ENCODE data around the gene E2F1.
A peak's percentile ranks its signal among the peaks of the same experiment; 100 is the strongest.

The E2F1 gene

DNA sequence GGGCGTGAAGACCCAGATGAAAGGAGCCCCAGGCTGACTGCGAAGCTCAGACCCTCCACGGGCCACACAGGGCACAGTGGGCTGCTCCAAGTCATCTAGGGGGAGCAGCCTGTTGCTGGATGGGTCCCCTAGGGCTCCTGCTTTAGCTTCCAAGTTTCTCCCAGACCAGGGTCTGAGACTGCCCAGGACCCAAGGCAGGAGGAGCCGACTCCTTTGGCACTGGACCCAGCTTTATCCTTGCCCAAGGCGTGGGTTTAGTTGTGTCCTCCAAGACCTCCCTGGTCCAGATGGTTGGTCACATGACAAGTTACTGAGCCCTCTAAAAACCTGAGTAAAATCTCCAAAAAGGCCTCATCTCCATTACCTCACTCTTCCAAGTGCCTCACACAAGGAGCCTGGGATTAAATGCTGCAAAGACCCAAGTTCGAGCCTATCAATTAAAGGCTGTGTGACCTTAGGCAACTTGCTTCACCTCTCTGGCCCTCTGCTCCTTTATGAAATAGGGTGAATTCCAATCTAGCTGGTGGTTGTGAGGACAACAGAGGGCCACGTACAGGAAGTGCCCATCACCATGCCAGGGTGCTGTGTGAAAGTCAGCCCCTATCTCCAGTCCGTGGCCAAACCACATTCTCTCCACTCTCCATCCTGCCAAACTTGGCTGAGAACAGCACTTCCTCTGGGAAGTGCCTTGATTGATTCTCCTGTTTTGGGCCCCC is 14.5 kb downstream of the E2F1 start:
- DNase-seq (ENCODE audit: low read depth in 2 of 2), result no peak

DNA sequence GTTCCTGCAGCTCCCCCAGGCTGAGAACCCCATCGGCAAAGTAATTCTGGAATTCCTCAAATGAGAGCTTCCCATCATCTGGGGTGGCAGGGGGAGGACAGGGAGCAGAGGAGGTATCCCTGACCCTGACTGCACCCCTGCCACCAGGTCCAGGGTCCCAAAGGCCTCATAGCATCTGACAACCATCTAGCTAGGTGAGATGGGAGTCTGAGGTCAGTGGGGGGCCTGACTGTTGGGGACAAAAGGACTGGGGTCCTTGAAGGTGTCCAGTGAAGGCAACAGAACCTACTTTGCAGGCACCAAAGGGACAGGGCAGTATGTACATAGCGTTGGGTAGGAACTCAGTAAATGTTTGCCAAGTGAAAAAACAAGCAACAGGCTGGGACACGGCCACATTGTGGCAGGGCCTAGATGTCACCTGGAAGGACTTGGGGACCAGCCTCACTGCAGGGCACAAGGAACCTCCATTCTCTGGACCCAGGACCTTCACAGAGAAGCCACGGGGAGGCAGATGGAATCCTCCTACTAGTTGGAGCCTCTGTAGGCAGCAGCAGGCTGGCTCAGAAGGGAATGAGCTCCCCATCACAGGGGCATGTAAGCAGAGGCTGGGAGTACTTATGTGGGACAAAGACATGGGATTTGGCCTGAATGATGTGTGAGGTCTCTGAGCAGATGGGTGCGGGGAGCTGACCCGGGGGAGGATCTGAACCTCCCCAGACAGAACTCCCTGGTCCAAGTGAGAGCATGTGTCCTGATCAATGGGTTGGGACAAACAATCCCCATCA is 15.3 kb downstream of the E2F1 start:
- DNase-seq (ENCODE audit: low read depth in 2 of 2), result no peak

DNA sequence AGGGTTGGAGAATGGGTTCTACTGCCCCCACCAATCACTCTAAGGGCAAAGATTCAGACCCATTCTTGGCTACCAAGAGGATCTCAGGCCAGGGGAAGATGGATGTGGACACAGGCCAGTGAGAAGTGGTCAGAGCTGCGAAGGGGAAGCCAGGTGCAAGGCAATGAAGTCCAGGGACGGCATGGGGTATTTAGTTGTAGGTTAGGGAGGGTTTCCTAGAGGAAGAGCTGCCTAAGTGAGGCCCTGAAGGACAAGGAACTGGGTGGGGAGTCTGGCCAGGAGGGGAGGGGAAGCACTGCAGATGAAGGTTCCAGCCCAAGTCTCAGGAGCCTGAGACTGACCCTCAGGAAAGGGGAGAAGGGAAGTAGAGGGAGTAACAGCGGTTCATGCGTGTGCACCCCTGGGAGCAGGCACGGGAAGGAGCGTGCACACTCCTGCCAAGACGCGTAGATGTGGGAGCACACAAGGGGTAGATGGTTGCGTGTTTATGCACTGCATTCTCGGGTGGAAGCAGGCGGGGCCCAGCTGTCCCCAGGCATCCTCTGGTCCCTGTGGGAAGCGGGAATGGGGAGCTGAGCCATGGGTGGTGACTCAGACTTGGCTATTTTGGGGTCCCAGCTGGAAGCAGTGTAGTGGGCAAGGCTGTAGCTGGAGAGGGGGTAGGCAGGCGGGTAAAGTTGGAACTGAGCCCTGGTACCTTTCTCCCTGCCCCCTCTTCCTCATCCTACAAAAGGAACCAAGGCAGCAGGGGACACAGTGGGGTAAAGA is 16.1 kb downstream of the E2F1 start:
- DNase-seq (ENCODE audit: low read depth in 2 of 2), result no peak

DNA sequence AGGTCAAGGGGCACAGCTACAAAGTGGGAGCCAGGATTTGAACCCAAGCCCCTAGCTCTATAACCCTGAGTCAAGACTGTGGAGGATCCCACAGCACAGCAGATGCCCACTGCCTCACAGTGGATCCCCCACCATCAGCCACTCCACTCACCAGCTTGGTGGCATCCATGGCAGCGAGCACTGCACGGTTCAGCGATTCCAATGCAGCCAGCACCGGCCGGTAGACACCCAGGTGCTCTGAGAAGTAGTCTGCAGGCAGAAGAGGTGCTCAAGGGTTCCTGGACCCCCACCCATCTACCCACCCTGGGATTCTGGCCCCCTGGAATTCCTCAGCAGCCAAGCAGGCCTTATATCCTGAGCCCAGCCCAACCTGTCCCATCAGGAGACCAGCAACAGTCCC is 17.0 kb downstream of the E2F1 start:
- no peak for DNase-seq (ENCODE audit: low read depth in 2 of 2)

DNA sequence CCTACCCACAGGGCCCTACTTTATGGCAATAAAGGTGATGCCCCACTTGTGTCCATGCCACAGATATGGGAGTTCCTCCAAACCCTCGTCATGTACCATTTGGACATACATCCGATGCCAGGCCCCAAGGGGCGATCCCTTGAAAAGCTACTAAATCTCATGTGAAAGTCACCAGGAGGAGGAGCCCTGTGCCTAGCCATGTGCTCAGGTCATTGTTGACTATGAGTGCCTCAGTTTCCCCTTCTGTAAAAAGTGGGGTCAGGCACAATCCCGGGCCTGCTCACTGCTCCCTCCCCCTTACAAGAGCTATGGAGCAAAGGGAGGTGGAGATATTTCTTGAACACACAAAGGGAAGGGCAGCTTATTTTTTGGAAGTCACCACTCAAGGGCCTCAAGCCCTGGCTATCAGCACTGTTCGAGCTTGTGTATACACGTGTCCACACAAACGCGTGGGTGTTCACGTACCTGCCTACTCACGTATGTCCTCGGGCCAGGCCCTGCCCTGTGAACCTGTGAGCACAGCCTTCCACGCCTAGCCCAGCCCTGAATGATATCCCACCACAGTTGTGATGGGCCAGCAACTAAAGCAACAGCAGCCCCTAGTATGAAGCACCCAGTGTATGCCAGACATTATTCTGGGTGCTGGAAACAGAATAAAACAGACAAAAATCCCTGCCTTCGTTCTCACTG is 17.6 kb downstream of the E2F1 start:
- DNase-seq (ENCODE audit: low read depth in 2 of 2), result no peak

DNA sequence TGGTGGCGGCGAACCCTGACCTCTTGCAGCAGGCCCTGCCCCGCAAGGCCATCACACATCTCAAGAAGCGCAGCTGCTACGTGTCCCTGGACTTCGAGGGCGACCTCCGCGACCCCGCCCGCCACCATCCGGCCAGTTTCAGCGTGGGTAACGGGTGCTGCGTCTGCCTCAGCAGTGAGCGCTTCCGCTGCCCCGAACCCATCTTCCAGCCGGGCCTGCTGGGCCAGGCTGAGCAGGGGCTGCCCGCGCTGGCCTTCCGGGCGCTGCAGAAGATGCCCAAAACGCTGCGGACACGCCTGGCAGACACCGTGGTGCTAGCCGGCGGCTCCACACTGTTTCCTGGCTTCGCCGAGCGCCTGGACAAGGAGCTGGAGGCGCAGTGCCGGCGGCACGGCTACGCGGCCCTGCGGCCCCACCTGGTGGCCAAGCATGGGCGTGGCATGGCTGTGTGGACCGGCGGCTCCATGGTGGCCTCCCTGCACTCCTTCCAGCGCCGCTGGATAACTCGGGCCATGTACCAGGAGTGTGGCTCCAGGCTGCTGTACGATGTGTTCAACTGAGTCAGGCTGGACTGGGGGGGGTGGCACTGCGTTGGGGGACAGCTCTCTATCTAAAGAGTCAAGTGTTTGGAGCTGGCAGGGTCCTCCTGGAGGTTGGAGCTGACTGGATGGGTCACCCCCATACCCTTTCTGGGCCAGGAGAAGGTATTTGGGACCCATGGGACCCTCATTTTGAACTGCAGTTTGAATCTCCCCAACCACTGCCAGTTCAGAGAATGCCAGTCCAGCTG is 18.3 kb downstream of the E2F1 start:
- DNase-seq (ENCODE audit: low read depth in 2 of 2), result peak; percentile 52 to 55

DNA sequence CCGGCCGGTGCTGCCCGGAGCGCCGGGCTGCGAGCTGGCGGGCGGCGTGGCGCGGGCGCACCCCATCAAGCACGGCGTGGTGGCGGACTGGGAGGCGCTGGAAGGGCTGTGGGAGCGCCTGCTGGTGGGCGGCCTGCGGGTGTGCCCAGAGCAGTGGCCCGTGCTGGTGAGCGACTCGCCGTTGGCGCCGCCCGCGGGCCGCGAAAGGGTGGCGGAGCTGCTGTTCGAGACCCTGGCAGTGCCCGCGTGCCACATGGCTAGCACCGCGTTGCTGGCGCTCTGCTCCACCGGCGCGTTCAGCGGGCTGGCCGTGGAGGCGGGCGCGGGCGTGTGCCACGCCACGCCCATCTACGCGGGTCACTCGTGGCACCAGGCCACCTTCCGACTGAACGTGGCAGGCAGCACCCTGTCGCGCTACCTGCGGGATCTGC is 18.9 kb downstream of the E2F1 start:
- no peak for DNase-seq (ENCODE audit: low read depth in 2 of 2)

DNA sequence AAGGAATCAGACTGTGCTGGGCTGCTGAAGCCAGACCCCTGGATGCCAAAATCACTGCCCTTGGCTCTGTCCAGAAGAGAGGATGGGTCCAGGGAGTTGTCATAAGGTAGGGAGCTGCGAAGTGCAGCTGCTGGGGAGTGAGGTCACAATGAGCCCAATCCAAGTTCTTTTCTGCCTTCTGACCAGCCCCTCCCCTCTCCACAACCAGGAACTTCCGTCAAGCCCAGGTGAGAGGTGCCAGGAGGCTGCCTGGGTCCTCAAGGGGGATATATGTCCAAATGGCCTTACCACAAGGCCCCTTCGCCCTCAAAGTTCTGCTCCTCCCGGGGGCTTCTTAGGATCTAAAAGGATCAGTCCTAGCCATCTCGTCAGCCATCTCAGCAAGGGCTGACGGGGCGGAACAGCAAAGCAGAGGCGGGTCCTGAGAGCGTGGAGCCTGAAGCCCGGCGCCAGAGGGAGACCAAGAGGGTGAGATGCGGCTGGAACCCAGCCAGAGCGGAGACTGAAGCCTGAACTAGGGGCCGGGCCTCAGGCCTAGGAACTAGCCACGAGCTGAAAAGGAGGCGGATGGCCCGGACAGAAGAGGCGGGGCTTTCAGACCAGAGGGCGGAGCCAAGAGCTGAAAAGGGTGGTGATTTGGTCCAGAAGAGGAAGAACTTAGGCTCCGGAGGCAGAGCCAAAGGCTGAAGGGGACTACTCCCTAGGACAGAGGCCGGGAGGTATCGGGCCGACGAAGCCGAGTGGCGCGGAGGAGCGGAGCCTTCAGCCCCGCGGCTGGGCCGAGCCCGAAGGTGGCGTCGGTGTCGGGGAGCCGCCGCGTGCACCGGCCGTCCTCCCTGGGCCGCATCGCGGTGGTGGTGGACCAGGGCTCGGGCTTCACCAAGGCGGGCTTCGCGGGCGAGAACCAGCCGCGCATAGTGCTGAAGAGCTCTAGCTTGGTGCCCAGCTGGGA is 19.6 kb downstream of the E2F1 start, which contains the start of gene ACTL10:
ACTL10 (plus strand) TSS at position 651 of the 952 bp plus-strand sequence. CDS start 555 bp downstream, outside the sequence.
- peak; percentile 64 to 68 for DNase-seq (ENCODE audit: low read depth in 2 of 2)

DNA sequence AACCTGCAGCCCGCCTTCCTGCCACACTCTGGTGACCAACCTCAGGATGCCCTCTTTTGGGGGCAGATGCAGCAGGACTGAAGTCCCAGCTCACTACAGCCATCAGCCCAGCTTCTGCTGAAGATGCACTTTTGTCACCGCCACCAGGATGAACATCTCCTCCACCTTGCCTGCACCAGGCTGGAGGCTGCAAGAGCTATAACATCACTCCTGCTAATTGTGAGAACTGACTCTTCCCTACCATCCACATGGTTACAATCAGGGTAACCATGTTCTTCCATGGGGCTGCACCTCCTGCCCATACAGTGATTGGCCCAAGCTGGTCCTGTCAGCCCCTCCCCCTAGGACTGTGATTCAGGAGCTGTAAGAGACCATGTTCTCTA is 21.4 kb downstream of the E2F1 start:
- DNase-seq (ENCODE audit: low read depth in 2 of 2), result no peak

DNA sequence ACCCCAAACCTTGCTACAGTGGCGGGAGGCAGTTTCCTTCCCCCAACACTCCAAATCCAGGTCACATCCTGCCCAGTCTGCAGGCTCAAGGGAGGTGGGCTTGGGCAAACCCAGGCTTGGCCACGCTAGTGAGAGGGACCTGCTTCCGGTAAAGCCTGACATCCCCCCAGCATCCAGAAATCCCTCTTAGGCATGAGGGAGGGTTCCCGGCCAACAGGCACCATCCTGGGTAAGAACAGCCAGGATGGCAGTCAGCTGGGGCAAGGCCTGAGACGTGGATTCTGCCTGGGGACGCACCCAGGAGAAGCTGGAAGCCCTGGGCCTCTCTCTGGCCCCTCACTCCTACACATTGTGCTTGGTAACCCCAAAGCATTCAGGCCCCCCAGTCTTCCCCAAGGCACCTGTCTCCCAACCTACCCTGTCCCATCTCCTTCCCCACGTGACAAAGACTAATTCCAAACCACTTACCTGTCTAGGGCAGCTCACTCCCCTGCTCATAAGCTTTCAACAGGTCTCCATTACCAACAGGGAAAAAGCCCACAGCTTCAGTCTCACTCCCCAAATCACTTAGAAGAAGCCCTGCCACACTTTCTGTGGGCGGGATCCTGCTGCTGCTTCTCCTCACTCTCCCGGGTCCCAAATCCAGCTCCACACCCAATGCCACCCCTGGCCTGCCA is 22.0 kb downstream of the E2F1 start:
- DNase-seq (ENCODE audit: low read depth in 2 of 2), result no peak

DNA sequence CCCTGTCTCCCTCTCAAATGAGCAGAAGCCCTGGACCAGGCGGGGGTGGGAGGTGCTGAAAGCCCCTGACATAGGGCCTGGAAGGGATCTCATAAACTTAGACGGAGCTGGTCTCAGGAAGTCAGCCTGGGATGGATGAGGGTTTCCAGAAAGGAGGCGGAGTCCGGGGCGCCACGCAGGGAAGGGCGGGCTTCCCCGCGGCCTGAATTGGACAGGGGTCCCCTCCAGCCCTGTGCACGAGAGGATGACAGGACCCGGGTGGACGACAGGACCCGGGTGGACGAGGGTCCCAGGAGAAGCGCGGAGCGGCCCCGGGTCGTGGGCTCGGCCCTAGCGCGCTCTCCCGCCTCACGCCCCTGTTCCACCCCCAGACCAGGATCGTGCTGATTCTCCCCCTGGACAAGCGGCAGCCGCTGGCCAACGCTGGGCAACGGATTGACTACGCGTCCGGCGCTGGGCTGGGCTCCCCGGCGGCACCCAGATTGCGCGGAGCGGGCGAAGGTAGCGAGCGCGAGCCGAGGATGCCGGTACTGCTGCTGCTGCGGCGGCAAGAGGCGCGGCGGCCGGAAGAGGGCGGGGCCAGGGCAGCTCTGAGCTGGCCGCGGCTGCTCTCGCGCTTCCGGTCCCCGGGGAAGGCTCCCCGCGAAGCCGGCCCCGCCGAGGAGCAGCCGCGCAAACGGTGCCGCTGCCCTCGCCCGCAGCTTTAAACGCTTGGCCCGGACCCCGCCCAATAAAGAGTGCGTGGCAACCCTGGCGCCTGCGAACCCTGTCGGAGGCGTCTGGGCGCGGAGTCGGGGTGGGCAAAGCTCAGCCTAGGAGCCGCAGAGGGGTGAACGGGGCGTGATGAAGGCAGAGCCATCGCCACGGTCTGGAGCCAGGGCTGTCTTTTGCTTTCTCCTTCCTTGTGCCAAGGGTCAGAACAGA is 22.8 kb downstream of the E2F1 start:
- peak; percentile 64 to 66 for DNase-seq (ENCODE audit: low read depth in 2 of 2)

DNA sequence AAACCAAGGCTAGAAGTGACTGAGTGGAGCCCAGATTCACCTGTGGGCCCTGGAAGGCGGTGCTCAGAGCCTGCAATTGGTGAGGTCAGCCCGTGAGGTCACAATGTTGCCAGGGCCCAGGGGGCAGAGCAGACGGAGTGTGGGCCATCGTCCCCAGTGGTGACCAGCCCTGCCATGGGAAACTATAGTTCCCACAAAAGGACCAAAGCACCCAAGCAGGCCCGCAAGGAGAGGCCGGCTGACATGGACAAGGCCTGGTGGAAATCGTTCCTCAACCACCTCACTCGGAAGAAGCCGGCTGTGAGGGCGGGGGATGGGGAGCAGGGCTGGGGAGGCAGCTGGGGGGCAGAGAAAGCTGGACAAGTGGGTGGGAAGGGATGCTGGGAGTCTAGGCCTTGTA is 24.0 kb downstream of the E2F1 start, which contains the start of gene C20orf144:
C20orf144 (plus strand) TSS at position 156 of the 400 bp plus-strand sequence; CDS start at position 175, 19 bp downstream.
- no peak for DNase-seq (ENCODE audit: low read depth in 2 of 2)

DNA sequence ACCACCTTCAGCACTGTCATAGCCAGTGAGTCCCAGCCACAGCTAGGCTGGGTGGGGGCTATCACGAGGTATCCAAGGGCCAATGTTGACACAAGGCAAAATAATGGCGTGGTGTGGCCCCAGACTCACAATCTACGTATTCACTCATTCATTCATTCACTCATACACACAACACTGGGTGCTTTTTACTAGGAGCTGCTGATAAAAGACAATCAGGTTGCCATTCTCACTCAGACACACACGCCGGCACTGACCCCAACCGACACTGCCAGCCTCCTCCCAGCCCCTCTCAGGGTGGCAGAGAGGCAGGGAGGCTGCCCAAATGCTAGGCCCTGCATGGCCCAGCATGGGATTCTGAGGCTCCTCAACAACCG is 25.5 kb downstream of the E2F1 start:
- no peak for DNase-seq (ENCODE audit: low read depth in 2 of 2)

DNA sequence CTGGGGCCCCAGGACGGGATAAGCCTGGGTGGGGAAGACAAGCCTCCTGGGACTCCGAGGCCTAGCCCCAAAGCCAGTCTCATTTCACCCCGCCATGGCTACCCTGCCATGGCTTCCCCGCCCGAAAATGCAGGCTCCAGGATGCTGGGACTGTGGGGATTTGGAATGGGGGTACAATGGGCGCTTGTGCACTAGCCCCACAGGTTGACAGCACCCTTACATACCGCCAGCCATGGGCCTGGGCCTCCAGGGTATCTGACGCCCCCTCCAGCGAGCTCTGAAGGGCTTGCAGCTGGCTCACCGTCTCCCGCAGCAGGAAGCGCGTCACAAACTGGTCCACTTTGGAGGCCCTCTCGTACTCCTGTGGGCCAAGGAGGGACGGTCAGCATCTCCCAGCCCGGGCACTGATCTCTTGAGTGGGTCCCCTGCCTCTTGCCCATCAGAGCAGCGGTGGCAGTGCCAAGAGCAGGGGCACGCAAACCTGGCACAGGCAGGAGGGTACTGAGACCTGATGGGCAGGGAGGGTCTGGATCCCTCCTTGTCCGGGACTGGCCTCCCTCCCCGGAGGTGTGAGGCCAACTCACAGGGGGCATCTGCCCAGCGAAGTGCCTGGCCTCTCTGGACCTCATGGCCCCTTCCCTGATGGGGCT is 26.0 kb downstream of the E2F1 start:
- no peak for DNase-seq (ENCODE audit: low read depth in 2 of 2)

DNA sequence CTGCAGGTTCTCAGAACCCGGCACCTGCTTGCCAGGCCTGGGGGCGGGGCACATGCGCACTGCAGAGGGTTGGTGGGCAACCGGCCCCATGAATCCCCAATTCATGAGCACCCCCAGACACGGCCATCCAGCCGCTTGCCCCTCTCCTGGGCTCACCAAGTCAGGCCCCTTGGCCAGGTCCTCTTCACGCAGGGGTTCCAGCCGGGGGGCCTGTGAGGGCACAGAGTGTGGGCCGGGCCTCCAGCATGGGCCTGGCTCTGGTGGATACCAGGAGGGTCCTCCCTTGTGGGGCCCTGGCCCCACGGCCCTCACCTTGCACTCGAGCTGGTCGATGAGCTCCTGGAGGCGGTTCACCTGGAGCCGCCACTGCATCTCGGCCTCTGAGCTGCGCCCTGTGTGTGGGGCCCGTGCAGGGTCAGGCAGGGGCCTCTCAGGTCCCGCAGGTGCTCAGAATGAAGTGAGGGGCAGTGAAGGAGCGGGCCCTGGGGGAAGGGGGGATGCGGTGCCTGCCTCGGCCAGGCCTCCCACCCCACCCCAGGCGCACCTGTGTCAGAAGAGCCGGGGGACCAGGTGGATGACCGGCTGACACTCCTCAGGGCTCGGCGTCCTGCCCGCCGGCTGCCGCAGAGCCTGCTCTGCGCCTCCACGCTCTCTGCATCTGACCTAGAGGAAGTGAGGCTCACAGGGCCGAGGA is 26.7 kb downstream of the E2F1 start:
- no peak for DNase-seq (ENCODE audit: low read depth in 2 of 2)

DNA sequence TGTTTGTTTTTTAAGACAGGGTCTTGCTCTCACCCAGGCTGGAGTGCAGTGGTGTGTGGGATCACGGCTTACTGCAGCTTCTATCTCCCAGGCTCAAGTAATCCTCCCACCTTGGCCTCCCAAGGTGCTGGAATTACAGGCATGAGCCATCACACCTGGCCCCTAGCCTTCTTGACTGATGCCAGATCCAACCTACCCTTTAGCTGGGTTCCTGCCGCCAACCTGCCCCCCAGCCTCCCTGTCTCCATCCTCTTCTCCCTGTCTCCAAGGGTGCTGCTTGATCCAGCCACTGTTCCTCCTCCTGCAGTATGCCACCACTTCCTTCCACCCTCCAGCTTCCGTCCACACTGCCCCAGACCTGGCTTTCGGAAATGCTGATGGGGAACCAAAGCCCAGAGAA is 27.3 kb downstream of the E2F1 start:
- DNase-seq (ENCODE audit: low read depth in 2 of 2), result no peak

DNA sequence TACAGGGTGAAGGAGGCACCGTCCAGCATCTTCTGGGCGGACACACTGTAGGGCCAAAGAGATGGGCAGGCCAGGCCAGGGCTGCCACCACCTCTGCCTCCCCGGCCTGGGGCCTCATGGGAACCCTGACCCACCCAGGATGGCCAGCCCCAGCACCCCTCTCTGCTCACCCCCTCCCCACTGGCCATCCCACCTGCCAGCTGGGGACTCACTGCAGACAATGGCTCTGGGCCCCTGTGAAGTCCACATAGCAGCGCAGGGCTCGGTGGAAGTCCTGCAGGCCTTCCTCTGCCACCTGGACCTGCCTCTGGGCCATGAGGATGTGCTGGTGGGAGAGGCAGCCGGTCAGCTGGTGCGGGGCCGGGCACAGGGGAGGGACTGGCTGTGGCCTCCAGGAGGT is 27.7 kb downstream of the E2F1 start:
- no peak for DNase-seq (ENCODE audit: low read depth in 2 of 2)
